Stimulated activated CD4-positive, alpha-beta T cell treated with anti-CD3 and anti-CD28 coated beads, TNF-alpha, amount 100 ng/mL, for 48 hours (primary cell): ENCODE data around the gene LCAT.

Experiments
- DNase-seq, 3 donors: peaks; one replicate each; pipeline ENCODE4 v3.0.0-alpha.2; 2020; ENCODE audit warnings: low read depth in 3 of 3

Gene LCAT

GRCh38 chr16:67968400-67969253 lies 24.7 kb upstream of the LCAT start, which contains the start of gene SLC12A4:
TSS of gene SLC12A4 (minus strand) at chr16:67968637. CDS start at chr16:67968553, 84 bp downstream.
- DNase-seq = peak; percentile 73 to 85 (median 82)

GRCh38 chr16:67967958-67968399 lies 24.1 kb upstream of the LCAT start:
- DNase-seq = peak in 1 of 3 donors; percentile 38

- no peak for DNase-seq
These were observed 23.4 kb upstream of the LCAT start for GRCh38 chr16:67967183-67967957.

- DNase-seq = no peak
These were observed 22.7 kb upstream of the LCAT start for GRCh38 chr16:67966549-67967182.

- DNase-seq = no peak
These were observed 22.0 kb upstream of the LCAT start for GRCh38 chr16:67965668-67966548.

GRCh38 chr16:67964477-67965131 lies 20.7 kb upstream of the LCAT start:
- DNase-seq = no peak

- DNase-seq = no peak
These were observed 19.9 kb upstream of the LCAT start for GRCh38 chr16:67963662-67964321.

GRCh38 chr16:67963292-67963661 lies 19.4 kb upstream of the LCAT start:
- no peak for DNase-seq

- DNase-seq = no peak
These were observed 18.2 kb upstream of the LCAT start for GRCh38 chr16:67962135-67962534.

GRCh38 chr16:67961551-67961957 lies 17.6 kb upstream of the LCAT start:
- no peak for DNase-seq

- DNase-seq = no peak
These were observed 15.8 kb upstream of the LCAT start for GRCh38 chr16:67959536-67960329.

GRCh38 chr16:67957622-67958021 lies 13.7 kb upstream of the LCAT start:
- no peak for DNase-seq

- DNase-seq = no peak
These were observed 10.7 kb upstream of the LCAT start for GRCh38 chr16:67954421-67955196.

GRCh38 chr16:67953641-67954375 lies 9.9 kb upstream of the LCAT start:
- no peak for DNase-seq

GRCh38 chr16:67951485-67951884 lies 7.6 kb upstream of the LCAT start:
- no peak for DNase-seq

- no peak for DNase-seq
These were observed 6.5 kb upstream of the LCAT start for GRCh38 chr16:67950335-67950843.

GRCh38 chr16:67949645-67950044 lies 5.7 kb upstream of the LCAT start:
- DNase-seq = no peak

GRCh38 chr16:67948015-67948414 lies 4.1 kb upstream of the LCAT start:
- DNase-seq = no peak
